GM12873 (cell line): ENCODE data around the gene SLC18A3.

ENCODE experiments used
- TF ChIP-seq, protein P1 (sequence below): IDR thresholded peaks from 2 replicates; pipeline ENCODE4 v1.5.1; 2012; ENCODE audit warnings: low read depth, mild to moderate bottlenecking, moderate library complexity, low read length, control low read depth; ENCODE audit not compliant: insufficient read depth; ENCODE audit errors: missing control alignments

SLC18A3 gene

DNA sequence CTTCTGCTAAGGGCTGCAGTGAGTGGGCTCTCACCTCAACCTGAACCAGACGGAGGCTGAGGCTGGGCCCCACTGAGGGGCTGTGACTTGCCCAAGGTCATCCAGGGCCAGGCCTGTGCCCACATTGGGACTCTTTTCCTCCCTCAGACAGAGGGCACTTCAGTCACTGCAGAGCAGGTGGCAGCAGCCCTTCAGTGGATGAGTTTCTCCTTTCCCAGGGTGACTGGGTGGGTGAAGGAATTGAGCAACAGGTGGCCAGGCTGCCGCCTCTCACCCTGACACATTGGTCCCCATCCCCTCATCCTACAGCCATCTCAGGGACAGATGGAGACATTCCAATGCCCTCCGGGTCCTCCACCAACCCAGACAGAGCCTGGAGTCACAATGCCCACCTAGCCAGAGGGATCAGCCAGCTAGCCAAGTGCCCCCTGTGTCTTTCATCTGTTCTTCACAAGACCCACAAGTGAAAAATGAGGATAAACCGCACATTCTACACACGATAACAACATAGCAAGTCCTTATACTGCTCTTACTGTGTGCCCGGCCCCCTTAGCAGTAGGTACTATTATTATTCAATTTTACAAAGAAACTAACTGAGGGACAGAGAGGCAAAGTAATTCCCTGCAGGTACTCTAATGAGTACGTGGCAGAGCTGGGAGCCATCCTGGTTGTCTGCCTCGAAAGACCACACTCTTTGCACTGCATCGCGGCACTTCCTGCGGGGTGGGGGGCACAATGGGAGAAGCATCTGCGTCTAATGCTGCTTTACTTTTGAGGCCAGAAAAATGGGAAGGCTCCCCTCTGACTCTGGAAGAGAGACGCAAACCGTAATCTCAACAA is 1.7 kb upstream of the SLC18A3 start:
- TF ChIP-seq, protein P1, sequence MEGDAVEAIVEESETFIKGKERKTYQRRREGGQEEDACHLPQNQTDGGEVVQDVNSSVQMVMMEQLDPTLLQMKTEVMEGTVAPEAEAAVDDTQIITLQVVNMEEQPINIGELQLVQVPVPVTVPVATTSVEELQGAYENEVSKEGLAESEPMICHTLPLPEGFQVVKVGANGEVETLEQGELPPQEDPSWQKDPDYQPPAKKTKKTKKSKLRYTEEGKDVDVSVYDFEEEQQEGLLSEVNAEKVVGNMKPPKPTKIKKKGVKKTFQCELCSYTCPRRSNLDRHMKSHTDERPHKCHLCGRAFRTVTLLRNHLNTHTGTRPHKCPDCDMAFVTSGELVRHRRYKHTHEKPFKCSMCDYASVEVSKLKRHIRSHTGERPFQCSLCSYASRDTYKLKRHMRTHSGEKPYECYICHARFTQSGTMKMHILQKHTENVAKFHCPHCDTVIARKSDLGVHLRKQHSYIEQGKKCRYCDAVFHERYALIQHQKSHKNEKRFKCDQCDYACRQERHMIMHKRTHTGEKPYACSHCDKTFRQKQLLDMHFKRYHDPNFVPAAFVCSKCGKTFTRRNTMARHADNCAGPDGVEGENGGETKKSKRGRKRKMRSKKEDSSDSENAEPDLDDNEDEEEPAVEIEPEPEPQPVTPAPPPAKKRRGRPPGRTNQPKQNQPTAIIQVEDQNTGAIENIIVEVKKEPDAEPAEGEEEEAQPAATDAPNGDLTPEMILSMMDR, result no peak

DNA sequence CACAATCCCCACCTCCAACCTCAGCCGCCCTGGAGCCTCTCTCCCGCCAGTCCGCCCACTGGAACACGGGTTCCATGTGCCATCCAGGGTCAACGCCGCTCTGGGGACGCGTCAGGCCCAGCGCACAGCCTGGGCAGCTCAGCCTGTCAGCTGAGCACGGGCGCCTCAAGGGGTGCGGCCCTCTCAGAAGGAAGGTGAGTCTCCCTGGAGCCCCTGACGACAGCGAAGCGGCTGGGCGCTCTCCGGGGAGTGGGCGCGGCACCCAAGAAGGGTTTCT is 1.2 kb upstream of the SLC18A3 start:
- TF ChIP-seq, protein P1, result no peak

DNA sequence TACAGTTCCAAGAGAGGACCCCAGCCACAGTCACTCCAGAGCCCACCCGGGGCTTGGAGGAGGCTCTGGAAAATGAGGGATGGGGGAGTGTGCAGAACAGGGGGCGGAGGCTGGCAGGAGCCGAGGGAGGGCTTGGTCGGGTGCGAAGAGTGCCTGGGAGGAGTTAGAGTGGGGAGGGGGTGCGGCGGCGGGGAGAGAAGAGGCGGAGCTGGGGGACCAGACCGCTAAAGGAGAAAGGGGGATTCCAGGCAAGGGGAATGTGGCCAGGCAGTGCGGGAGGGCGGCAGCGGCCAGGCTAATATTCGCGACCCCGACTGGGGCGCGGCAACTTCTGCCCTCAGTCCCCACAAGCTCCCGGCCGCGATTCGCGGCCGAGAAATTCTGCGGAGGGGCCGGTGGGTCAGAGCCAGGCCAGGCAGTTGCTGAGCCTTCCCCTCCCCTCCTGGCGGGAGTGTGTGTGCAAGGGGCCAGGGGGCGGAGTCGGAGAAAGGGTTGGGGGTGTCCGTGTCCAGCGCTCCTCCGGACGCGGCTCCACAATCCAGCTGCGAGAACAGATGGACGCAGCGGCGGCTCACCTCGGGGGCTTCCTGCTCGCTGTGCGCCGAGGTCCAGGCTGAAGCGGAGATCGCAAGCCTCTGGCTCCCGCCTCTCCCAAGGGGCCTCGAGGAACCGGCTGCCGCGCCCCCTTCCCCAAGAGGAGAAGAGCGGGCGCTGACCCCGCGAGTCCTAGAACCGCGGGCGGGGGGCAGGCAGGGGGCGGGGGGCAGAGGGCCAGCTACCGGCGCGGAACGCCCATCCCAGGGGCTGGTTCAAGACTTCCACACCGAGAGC is 612 bp upstream of the SLC18A3 start:
- TF ChIP-seq, protein P1, result no peak

DNA sequence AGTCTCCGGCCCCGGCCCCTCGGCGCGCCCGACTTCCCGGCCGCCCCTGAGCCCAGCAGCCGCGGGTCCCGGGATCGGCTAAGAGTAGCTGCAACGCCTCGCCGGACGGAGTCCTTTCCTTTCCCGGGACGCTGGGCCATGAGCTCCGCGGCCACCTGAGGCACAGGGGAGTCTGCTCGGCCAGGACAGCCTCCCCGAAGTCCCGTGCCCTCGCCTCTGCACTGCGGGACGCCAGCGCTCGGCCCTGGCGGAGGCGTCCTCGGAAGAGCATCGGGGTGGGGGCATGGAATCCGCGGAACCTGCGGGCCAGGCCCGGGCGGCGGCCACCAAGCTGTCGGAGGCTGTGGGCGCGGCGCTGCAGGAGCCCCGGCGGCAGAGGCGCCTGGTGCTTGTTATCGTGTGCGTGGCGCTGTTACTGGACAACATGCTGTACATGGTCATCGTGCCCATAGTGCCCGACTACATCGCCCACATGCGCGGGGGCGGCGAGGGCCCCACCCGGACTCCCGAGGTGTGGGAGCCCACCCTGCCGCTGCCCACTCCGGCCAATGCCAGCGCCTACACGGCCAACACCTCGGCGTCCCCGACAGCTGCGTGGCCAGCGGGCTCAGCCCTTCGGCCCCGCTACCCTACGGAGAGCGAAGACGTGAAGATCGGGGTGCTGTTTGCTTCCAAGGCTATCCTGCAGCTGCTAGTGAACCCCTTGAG is 502 bp downstream of the SLC18A3 start:
- TF ChIP-seq, protein P1, result no peak

DNA sequence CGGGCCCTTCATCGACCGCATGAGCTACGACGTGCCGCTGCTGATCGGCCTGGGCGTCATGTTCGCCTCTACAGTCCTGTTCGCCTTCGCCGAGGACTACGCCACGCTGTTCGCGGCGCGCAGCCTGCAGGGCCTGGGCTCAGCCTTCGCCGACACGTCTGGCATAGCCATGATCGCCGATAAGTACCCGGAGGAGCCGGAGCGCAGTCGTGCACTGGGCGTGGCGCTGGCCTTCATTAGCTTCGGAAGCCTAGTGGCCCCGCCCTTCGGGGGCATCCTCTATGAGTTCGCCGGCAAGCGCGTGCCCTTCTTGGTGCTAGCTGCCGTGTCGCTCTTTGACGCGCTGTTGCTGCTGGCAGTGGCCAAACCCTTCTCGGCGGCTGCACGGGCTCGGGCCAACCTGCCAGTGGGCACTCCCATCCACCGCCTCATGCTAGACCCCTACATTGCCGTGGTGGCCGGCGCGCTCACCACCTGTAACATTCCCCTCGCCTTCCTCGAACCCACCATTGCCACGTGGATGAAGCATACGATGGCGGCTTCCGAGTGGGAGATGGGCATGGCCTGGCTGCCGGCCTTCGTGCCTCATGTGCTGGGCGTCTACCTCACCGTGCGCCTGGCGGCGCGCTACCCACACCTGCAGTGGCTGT is 1.2 kb downstream of the SLC18A3 start:
- TF ChIP-seq, protein P1, result no peak

DNA sequence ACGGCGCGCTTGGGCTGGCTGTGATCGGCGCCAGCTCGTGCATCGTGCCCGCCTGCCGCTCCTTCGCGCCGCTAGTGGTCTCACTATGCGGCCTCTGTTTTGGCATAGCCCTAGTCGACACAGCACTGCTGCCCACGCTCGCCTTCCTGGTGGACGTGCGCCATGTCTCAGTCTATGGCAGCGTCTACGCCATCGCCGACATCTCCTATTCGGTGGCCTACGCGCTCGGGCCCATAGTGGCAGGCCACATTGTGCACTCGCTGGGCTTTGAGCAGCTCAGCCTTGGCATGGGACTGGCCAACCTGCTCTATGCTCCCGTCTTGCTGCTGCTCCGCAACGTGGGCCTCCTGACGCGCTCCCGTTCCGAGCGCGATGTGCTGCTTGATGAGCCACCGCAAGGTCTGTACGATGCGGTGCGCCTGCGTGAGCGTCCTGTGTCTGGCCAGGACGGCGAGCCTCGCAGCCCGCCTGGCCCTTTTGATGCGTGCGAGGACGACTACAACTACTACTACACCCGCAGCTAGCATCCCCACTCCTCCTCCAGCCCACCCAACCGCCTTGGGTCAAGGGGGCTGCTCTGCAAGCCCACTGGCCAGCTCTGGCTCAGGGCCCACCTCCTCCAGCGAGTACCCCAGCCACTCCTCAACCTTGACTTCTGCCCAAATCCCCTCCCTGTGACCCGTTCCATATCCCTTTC is 1.9 kb downstream of the SLC18A3 start:
- TF ChIP-seq, protein P1, result no peak
